Glutamatergic neuron (in vitro differentiated cells): ENCODE measurements around the gene ERMARD. TPM values are rescaled to one million over a fixed set of nuclear protein-coding genes. Genes with fewer than 3 reads are reported as not detected.

Experiments
- DNase-seq: peaks from one replicate; pipeline ENCODE4 v3.0.0; 2022
- H3K27ac Mint-ChIP-seq: one replicate; pipeline ENCODE4 v1.8.0; 2020; ENCODE audit warnings: mild to moderate bottlenecking, mixed read lengths, inconsistent platforms; ENCODE audit not compliant: unreplicated experiment
- H3K27me3 Mint-ChIP-seq: one replicate; pipeline ENCODE4 v1.8.0; 2020; ENCODE audit warnings: mild to moderate bottlenecking, moderate library complexity, mixed read lengths, inconsistent platforms; ENCODE audit not compliant: unreplicated experiment
- H3K36me3 Mint-ChIP-seq: one replicate; pipeline ENCODE4 v1.8.0; 2020; ENCODE audit warnings: mild to moderate bottlenecking, mixed read lengths, inconsistent platforms; ENCODE audit not compliant: unreplicated experiment
- H3K4me1 Mint-ChIP-seq: one replicate; pipeline ENCODE4 v1.8.0; 2020; ENCODE audit warnings: mild to moderate bottlenecking, low read depth, mixed read lengths, inconsistent platforms; ENCODE audit not compliant: unreplicated experiment
- H3K4me3 Mint-ChIP-seq: one replicate; pipeline ENCODE4 v1.8.0; 2020; ENCODE audit warnings: mild to moderate bottlenecking, mixed read lengths, inconsistent platforms; ENCODE audit not compliant: unreplicated experiment
- H3K9me3 Mint-ChIP-seq: one replicate; pipeline ENCODE4 v1.8.0; 2020; ENCODE audit warnings: mild to moderate bottlenecking, moderate library complexity, mixed read lengths, inconsistent platforms; ENCODE audit not compliant: unreplicated experiment
- CTCF ChIP-seq: fragments of 200-600 bp; sonication (generic); IDR thresholded peaks from one replicate; pipeline ENCODE4 v1.5.0; 2021; ENCODE audit not compliant: partially characterized antibody, unreplicated experiment
- total RNA-seq: library from RNA; stranded (reverse); fragmentation: NEBNext Ultra II Directional; extraction: Animal tissue kit (Norgen Biotek cat#: 25700); gene quantifications from one replicate; pipeline ENCODE4 v1.2.1, GENCODE V29; 2021; ENCODE audit not compliant: unreplicated experiment

ERMARD gene
- total RNA-seq, 1 donor from 2014 or later: 15.2 TPM

- peaks cover 12% of the 10 kb centered on the region for H3K4me1 Mint-ChIP-seq
- no peak overlapping the region for H3K27ac Mint-ChIP-seq
- no peaks in the 10 kb centered on the region for H3K27me3 Mint-ChIP-seq
- no peak for DNase-seq
- TF ChIP-seq CTCF: no peak
- peaks cover 3% of the 10 kb centered on the region for H3K9me3 Mint-ChIP-seq
- no peak overlapping the region for H3K4me3 Mint-ChIP-seq
- no peaks in the 10 kb centered on the region for H3K36me3 Mint-ChIP-seq
Measured at GRCh38 chr6:169738204-169738975, 13.0 kb upstream of the ERMARD start.

GRCh38 chr6:169738976-169739529 is 12.4 kb upstream of the ERMARD start:
- no peak for TF ChIP-seq CTCF
- Mint-ChIP-seq H3K36me3 (no peaks in the 10 kb centered on the region), H3K9me3 (peaks cover 3% of the 10 kb centered on the region), H3K4me1 (peaks cover 12% of the 10 kb centered on the region), H3K27me3 (no peaks in the 10 kb centered on the region), H3K27ac (no peak overlapping the region), H3K4me3 (no peak overlapping the region)
- no peak for DNase-seq

GRCh38 chr6:169741344-169741743 is 10.1 kb upstream of the ERMARD start:
- Mint-ChIP-seq H3K4me3 (no peak overlapping the region), H3K27me3 (no peaks in the 10 kb centered on the region), H3K9me3 (no peaks in the 10 kb centered on the region), H3K27ac (no peak overlapping the region), H3K4me1 (peaks cover 12% of the 10 kb centered on the region), H3K36me3 (no peaks in the 10 kb centered on the region)
- no peak for DNase-seq
- no peak for TF ChIP-seq CTCF

GRCh38 chr6:169745405-169745804 is 6.0 kb upstream of the ERMARD start:
- peaks cover 5% of the 10 kb centered on the region for H3K36me3 Mint-ChIP-seq
- peaks cover 2% of the 10 kb centered on the region for H3K4me1 Mint-ChIP-seq
- DNase-seq: no peak
- no peaks in the 10 kb centered on the region for H3K9me3 Mint-ChIP-seq
- H3K27ac Mint-ChIP-seq: no peak overlapping the region
- no peaks in the 10 kb centered on the region for H3K27me3 Mint-ChIP-seq
- no peak for TF ChIP-seq CTCF
- H3K4me3 Mint-ChIP-seq: no peak overlapping the region

GRCh38 chr6:169746556-169746955 is 4.9 kb upstream of the ERMARD start:
- Mint-ChIP-seq H3K4me1 (no peaks in the 10 kb centered on the region), H3K36me3 (peaks cover 5% of the 10 kb centered on the region), H3K9me3 (peaks cover 2% of the 10 kb centered on the region), H3K27me3 (peaks cover 2% of the 10 kb centered on the region), H3K27ac (no peak overlapping the region), H3K4me3 (no peak overlapping the region)
- no peak for DNase-seq
- no peak for TF ChIP-seq CTCF
